Sigmoid colon (tissue), 7 donors: ENCODE results near the gene SLC25A25. TPM values are rescaled to one million over a fixed set of nuclear protein-coding genes. Genes with fewer than 3 reads are reported as not detected.

Source experiments
- DNase-seq: peaks from one replicate; pipeline ENCODE4 v3.0.0-alpha.2; 2019
- H3K27ac ChIP-seq, 4 donors: fragments of 200-600 bp; sonication (generic); one replicate each; pipeline ENCODE4 v1.5.1; 2016 to 2019; ENCODE audit warnings: mild to moderate bottlenecking in 1 of 4
- H3K27me3 ChIP-seq, 3 donors: fragments of 200-600 bp; sonication (generic); one replicate each; pipeline ENCODE4 v1.5.1; 2019; ENCODE audit warnings: mild to moderate bottlenecking in 1 of 3
- H3K36me3 ChIP-seq, 4 donors: fragments of 200-600 bp; sonication (generic); one replicate each; pipeline ENCODE4 v1.5.1; 2016 to 2019
- H3K4me1 ChIP-seq, 4 donors: fragments of 200-600 bp; sonication (generic); one replicate each; pipeline ENCODE4 v1.5.1; 2017 to 2019
- H3K4me3 ChIP-seq, 4 donors: fragments of 200-600 bp; sonication (generic); one replicate each; pipeline ENCODE4 v1.5.1; 2017 to 2019; ENCODE audit warnings: mild to moderate bottlenecking in 2 of 4, moderate library complexity in 1 of 4
- H3K9me3 ChIP-seq, 4 donors: fragments of 200-600 bp in 3 of 4; sonication (generic) in 3 of 4; one replicate each; pipeline versions ENCODE4 v1.5.1 to v1.6.1; 2013 to 2019
- EP300 ChIP-seq, 4 donors: sonication (generic); formaldehyde crosslinking; IDR thresholded peaks; one replicate each; pipeline ENCODE4 v1.6.1; 2017; ENCODE audit warnings: antibody characterized with exemption in 4 of 4
- POLR2A ChIP-seq, 2 donors: fragments of 450-650 bp; IDR thresholded peaks; one replicate each; pipeline ENCODE4 v1.6.1; 2016; ENCODE audit warnings: antibody characterized with exemption in 2 of 2, mild to moderate bottlenecking in 2 of 2, moderate library complexity in 2 of 2
- POLR2AphosphoS5 ChIP-seq, 4 donors: sonication (generic); formaldehyde crosslinking; IDR thresholded peaks; one replicate each; pipeline ENCODE4 v1.6.1; 2017; ENCODE audit warnings: antibody characterized with exemption in 4 of 4
- WGBS, 2 donors: extraction: QIAGEN DNeasy Blood & Tissue Kit; methylation state at CpG; one replicate each; pipeline ENCODE4 v1.1.7; 2013; 5-methylcytosine and 5-hydroxymethylcytosine counted together
- intact Hi-C: fragments of 100-400 bp; cut with DNase I; formaldehyde crosslinking; loops from one replicate; pipeline ENCODE4 v1.15.1; 2023
- polyA plus RNA-seq, 3 donors: library from polyadenylated mRNA; stranded (reverse); fragments of 200-250 nt; gene quantifications; one replicate each; pipeline ENCODE4 v1.2.3, GENCODE V29; 2013
- total RNA-seq, 4 donors: library from RNA; depleted of rRNA; stranded (reverse); fragments of >200 nt; gene quantifications; one replicate each; pipeline ENCODE4 v1.1.0, GENCODE V29; 2016
- TF ChIP-seq, protein P1 (sequence below), 4 experiments: fragments of 450-650 bp in 3 of 4; fragments of 200-600 bp in 1 of 4; IDR thresholded peaks; one replicate each; pipeline ENCODE4 v1.5.1; 2016 to 2019; ENCODE audit warnings: antibody characterized with exemption in 4 of 4, mild to moderate bottlenecking in 3 of 4, moderate library complexity in 2 of 4
- donor health status: healthy with polysubstance abuse.
- donor health status: Bipolar disorder and iron deficiency.
- donor health status: healthy.

The SLC25A25 gene
- total and polyA plus RNA-seq, 7 donors: 10.2 to 77.2 (median 16.6) TPM

DNA sequence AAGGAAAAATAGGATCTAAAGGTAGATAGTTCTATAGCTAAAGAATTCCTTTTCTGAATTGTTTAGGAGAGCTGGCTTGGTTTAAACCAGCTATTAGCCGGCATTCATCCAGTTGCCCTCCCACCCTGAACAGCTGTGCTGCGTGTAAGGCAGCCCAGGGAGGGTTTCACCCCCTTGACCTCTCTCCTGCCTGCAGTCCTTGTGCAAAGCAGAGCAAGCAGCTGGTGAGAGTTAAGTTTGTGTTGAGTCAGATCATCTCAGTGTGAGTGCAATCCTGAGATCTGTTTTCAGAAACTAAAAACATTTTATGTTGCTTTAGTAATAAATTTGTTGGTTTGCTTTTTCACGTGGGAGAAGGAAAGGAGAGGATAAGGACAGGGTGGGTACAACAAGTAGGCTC lies 13.0 kb downstream of the SLC25A25 start:
- Histone ChIP-seq H3K27me3 (no peaks in the 10 kb centered on the region), H3K27ac (peak overlapping the region; percentile 65 to 71 (median 66)), H3K36me3 (peaks cover 0 to 4% (median 0%) of the 10 kb centered on the region in 4 donors), H3K9me3 (no peaks in the 10 kb centered on the region), H3K4me3 (no peak overlapping the region), H3K4me1 (peaks cover 0 to 55% (median 42%) of the 10 kb centered on the region in 4 donors)
- TF ChIP-seq POLR2AphosphoS5 (IDR thresholded peaks at IDR 0.05) (peak in 1 of 4 donors; percentile 10), EP300 (IDR thresholded peaks at IDR 0.05) (no peak)
- peak; percentile 74 for DNase-seq
- intact Hi-C loops: no loop called here
- 31 to 56% methylated on average over 3 of the region's 3 CpGs for WGBS, 2 donors

DNA sequence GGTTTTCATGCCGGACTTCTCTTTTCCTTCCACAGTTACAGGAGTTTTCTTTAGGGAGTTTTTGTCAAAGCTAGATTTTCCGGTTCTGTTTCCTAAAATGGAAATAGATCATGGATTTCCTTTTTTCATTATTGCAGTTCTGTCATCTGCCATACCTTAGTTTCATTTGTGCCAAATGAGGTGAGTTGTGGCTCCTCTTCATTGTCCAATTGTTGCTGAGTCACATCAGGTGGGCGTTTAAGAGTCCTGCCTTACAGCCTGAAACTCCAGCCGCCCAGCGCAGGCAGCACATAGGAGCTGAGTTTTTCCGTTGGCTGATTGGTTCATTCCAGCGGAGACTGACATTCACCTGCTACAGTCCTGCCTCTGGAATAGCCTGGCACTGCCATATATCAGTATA lies 14.1 kb downstream of the SLC25A25 start:
- intact Hi-C loops: no loop called here
- Histone ChIP-seq H3K9me3 (no peaks in the 10 kb centered on the region), H3K4me3 (no peak overlapping the region), H3K4me1 (peaks cover 0 to 55% (median 41%) of the 10 kb centered on the region in 4 donors), H3K27ac (peak overlapping the region; percentile 65 to 71 (median 66)), H3K27me3 (no peaks in the 10 kb centered on the region), H3K36me3 (no peaks in the 10 kb centered on the region)
- 70 to 82% methylated on average over 7 of the region's 7 CpGs for WGBS, 2 donors
- TF ChIP-seq POLR2AphosphoS5 (IDR thresholded peaks at IDR 0.05): no peak
- DNase-seq: no peak

GRCh38 chr9:128084746-128085145 lies 16.7 kb downstream of the SLC25A25 start:
- DNase-seq: no peak
- peaks cover 0 to 37% (median 27%) of the 10 kb centered on the region in 4 donors for H3K4me1 ChIP-seq
- H3K9me3 ChIP-seq: no peaks in the 10 kb centered on the region
- TF ChIP-seq POLR2A (IDR thresholded peaks at IDR 0.05): no peak
- TF ChIP-seq, protein P1, sequence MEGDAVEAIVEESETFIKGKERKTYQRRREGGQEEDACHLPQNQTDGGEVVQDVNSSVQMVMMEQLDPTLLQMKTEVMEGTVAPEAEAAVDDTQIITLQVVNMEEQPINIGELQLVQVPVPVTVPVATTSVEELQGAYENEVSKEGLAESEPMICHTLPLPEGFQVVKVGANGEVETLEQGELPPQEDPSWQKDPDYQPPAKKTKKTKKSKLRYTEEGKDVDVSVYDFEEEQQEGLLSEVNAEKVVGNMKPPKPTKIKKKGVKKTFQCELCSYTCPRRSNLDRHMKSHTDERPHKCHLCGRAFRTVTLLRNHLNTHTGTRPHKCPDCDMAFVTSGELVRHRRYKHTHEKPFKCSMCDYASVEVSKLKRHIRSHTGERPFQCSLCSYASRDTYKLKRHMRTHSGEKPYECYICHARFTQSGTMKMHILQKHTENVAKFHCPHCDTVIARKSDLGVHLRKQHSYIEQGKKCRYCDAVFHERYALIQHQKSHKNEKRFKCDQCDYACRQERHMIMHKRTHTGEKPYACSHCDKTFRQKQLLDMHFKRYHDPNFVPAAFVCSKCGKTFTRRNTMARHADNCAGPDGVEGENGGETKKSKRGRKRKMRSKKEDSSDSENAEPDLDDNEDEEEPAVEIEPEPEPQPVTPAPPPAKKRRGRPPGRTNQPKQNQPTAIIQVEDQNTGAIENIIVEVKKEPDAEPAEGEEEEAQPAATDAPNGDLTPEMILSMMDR (IDR thresholded peaks at IDR 0.05): no peak
- TF ChIP-seq EP300 (IDR thresholded peaks at IDR 0.05): no peak
- TF ChIP-seq POLR2AphosphoS5 (IDR thresholded peaks at IDR 0.05): no peak
- H3K36me3 ChIP-seq: no peaks in the 10 kb centered on the region
- H3K27ac ChIP-seq: peak overlapping the region in 1 of 4 donors; percentile 33
- no peaks in the 10 kb centered on the region for H3K27me3 ChIP-seq
- H3K4me3 ChIP-seq: no peak overlapping the region
- 91 to 93% methylated on average over 4 of the region's 4 CpGs for WGBS, 2 donors
- intact Hi-C loops: no loop called here

DNA sequence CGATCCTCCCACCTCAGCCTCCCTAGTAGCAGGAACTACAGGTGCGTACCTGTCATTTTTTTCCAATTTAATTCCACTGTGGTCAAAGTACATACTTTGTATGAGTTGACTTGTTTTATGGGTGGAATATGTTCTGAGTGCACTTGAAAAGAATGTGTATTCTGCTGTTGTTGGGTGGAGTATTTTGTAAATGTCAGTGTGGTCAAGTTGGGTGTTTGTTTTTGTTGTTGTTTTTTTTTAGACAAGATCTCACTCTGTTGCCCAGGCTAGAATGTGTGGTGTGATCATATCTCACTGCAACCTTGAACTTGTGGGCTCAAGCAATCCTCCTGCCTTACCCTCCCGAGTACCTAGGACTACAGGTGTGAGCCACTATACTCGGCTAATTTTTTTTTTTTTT lies 17.9 kb downstream of the SLC25A25 start:
- Histone ChIP-seq H3K27me3 (no peaks in the 10 kb centered on the region), H3K27ac (no peak overlapping the region), H3K4me3 (no peak overlapping the region), H3K36me3 (no peaks in the 10 kb centered on the region), H3K9me3 (no peaks in the 10 kb centered on the region), H3K4me1 (peaks cover 0 to 39% (median 26%) of the 10 kb centered on the region in 4 donors)
- intact Hi-C loops: no loop called here
- DNase-seq: no peak
- no peak for TF ChIP-seq EP300 (IDR thresholded peaks at IDR 0.05)
- TF ChIP-seq POLR2AphosphoS5 (IDR thresholded peaks at IDR 0.05): no peak
- TF ChIP-seq POLR2A (IDR thresholded peaks at IDR 0.05): no peak
- TF ChIP-seq, protein P1 (IDR thresholded peaks at IDR 0.05): no peak
- 48 to 85% methylated on average over 4 of the region's 4 CpGs for WGBS, 2 donors

- intact Hi-C loops: no loop called here
- peaks cover 0 to 39% (median 26%) of the 10 kb centered on the region in 4 donors for H3K4me1 ChIP-seq
- whole genome bisulfite sequencing, 2 donors: 78 to 91% methylated on average over 10 of the region's 10 CpGs
- H3K4me3 ChIP-seq: no peak overlapping the region
- no peaks in the 10 kb centered on the region for H3K36me3 ChIP-seq
- no peak for DNase-seq
- no peaks in the 10 kb centered on the region for H3K9me3 ChIP-seq
- TF ChIP-seq POLR2AphosphoS5 (IDR thresholded peaks at IDR 0.05): no peak
- TF ChIP-seq POLR2A (IDR thresholded peaks at IDR 0.05): no peak
- TF ChIP-seq, protein P1 (IDR thresholded peaks at IDR 0.05): no peak
- no peak for TF ChIP-seq EP300 (IDR thresholded peaks at IDR 0.05)
- no peaks in the 10 kb centered on the region for H3K27me3 ChIP-seq
- H3K27ac ChIP-seq: no peak overlapping the region
These were observed 19.2 kb downstream of the SLC25A25 start for GRCh38 chr9:128087262-128087661.
